Stimulated activated CD4-positive, alpha-beta T cell treated with anti-CD3 and anti-CD28 coated beads, TNF-alpha, amount 100 ng/mL, for 4 hours (primary cell): ENCODE data around the gene TACC2.
"Not testable (repeated sequence)": the region's sequence is repeated elsewhere in the genome, so short reads cannot be mapped to it uniquely, and the experiment has no call there.

Source experiments
- DNase-seq, 3 experiments: peaks; one replicate each; pipeline ENCODE4 v3.0.0-alpha.2; 2020; ENCODE audit warnings: low read depth in 3 of 3

The TACC2 gene

GRCh38 chr10:121983852-121984251 lies 5.1 kb upstream of the TACC2 start:
- no peak for DNase-seq

- no peak for DNase-seq
Observed at GRCh38 chr10:121984463-121984862, 4.5 kb upstream of the TACC2 start.

- no peak for DNase-seq
Observed at GRCh38 chr10:121990015-121990677, 1.2 kb downstream of the TACC2 start.

- not testable (repeated sequence) for DNase-seq
Observed at GRCh38 chr10:121991727-121992126, 2.8 kb downstream of the TACC2 start.

- DNase-seq, result no peak
Observed at GRCh38 chr10:121994429-121994941, 5.5 kb downstream of the TACC2 start.

- DNase-seq, result no peak
Observed at GRCh38 chr10:121998462-121998861, 9.5 kb downstream of the TACC2 start.

- no peak for DNase-seq
Observed at GRCh38 chr10:121999301-121999700, 10.3 kb downstream of the TACC2 start.

GRCh38 chr10:122001698-122002097 lies 12.7 kb downstream of the TACC2 start:
- DNase-seq, result no peak

GRCh38 chr10:122007415-122007814 lies 18.5 kb downstream of the TACC2 start:
- DNase-seq, result no peak

GRCh38 chr10:122010405-122011050 lies 21.6 kb downstream of the TACC2 start:
- DNase-seq, result no peak

- DNase-seq, result no peak
Observed at GRCh38 chr10:122012731-122013130, 23.8 kb downstream of the TACC2 start.

GRCh38 chr10:122013311-122013780 lies 24.4 kb downstream of the TACC2 start:
- DNase-seq, result no peak

- DNase-seq, result no peak
Observed at GRCh38 chr10:122014652-122015248, 25.8 kb downstream of the TACC2 start.

- DNase-seq, result not testable (repeated sequence)
Observed at GRCh38 chr10:122017926-122018325, 29.0 kb downstream of the TACC2 start.

- DNase-seq, result no peak
Observed at GRCh38 chr10:122018491-122018890, 29.5 kb downstream of the TACC2 start.

GRCh38 chr10:122018951-122019413 lies 30.0 kb downstream of the TACC2 start:
- DNase-seq, result no peak

GRCh38 chr10:122019414-122019975 lies 30.5 kb downstream of the TACC2 start:
- DNase-seq, result no peak

- no peak for DNase-seq
Observed at GRCh38 chr10:122020226-122020625, 31.3 kb downstream of the TACC2 start.

GRCh38 chr10:122021379-122021778 lies 32.4 kb downstream of the TACC2 start:
- no peak for DNase-seq

- DNase-seq, result no peak
Observed at GRCh38 chr10:122021828-122022227, 32.9 kb downstream of the TACC2 start.

GRCh38 chr10:122022276-122022675 lies 33.3 kb downstream of the TACC2 start:
- no peak for DNase-seq

- DNase-seq, result not testable (repeated sequence)
Observed at GRCh38 chr10:122023257-122023656, 34.3 kb downstream of the TACC2 start.
